ENCODE measurements around the gene BCORL1. TPM values are rescaled to one million over a fixed set of nuclear protein-coding genes. Genes with fewer than 3 reads are reported as not detected.

BCORL1 gene
- total RNA-seq, 6 experiments from 2014 or later = 13.3 to 18.3 (median 14.8) TPM

DNA sequence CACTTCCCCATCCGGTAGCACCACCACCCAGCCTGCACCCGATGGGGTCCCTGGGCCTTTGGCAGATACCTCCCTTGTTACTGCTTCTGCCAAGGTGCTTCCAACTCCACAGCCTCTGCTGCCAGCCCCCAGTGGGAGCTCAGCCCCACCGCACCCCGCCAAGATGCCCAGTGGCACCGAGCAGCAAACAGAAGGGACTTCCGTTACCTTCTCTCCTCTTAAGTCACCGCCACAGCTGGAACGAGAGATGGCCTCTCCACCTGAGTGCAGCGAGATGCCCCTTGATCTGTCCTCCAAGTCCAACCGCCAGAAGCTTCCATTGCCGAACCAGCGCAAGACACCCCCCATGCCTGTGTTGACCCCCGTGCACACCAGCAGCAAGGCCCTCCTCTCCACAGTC lies 31.9 kb downstream of the BCORL1 start:
- Mint-ChIP-seq H3K27me3 (ENCODE audit: insufficient read depth) (no peaks in the 10 kb centered on the region), H3K9me3 (no peaks in the 10 kb centered on the region), H3K4me1 (ENCODE audit: low read depth) (no peaks in the 10 kb centered on the region), H3K36me3 (ENCODE audit: low read depth) (no peaks in the 10 kb centered on the region; the same call in 1 of the 2 replicates), H3K27ac (no peak overlapping the region), H3K4me3 (no peak overlapping the region)
- DNase-seq = no peak
- TF ChIP-seq, protein P1, sequence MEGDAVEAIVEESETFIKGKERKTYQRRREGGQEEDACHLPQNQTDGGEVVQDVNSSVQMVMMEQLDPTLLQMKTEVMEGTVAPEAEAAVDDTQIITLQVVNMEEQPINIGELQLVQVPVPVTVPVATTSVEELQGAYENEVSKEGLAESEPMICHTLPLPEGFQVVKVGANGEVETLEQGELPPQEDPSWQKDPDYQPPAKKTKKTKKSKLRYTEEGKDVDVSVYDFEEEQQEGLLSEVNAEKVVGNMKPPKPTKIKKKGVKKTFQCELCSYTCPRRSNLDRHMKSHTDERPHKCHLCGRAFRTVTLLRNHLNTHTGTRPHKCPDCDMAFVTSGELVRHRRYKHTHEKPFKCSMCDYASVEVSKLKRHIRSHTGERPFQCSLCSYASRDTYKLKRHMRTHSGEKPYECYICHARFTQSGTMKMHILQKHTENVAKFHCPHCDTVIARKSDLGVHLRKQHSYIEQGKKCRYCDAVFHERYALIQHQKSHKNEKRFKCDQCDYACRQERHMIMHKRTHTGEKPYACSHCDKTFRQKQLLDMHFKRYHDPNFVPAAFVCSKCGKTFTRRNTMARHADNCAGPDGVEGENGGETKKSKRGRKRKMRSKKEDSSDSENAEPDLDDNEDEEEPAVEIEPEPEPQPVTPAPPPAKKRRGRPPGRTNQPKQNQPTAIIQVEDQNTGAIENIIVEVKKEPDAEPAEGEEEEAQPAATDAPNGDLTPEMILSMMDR (IDR thresholded peaks at IDR 0.05) = no peak

DNA sequence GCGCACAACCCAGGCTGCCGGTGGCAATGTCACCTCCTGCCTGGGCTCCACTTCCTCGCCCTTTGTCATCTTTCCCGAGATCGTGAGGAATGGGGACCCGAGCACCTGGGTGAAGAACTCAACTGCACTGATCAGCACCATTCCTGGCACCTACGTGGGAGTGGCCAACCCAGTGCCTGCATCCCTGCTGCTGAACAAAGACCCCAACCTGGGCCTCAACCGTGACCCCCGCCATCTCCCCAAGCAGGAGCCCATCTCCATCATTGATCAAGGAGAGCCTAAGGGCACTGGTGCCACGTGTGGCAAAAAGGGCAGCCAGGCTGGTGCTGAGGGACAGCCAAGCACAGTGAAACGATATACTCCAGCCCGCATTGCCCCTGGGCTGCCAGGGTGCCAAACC lies 32.3 kb downstream of the BCORL1 start:
- H3K27ac Mint-ChIP-seq = no peak overlapping the region
- TF ChIP-seq, protein P1 (IDR thresholded peaks at IDR 0.05) = no peak
- DNase-seq = no peak

DNA sequence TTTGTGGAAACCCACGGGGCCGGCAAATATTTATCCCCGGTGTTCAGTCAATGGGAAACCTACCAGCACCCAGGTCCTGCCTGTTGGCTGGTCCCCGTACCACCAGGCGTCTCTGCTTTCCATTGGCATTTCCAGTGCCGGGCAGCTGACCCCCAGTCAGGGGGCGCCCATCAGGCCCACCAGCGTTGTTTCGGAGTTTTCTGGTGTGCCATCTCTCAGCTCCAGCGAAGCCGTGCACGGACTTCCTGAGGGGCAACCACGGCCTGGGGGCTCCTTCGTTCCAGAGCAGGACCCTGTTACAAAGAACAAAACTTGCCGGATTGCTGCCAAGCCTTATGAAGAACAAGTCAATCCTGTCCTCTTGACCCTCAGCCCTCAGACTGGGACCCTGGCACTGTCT lies 32.7 kb downstream of the BCORL1 start:
- no peaks in the 10 kb centered on the region; the same call in 1 of the 2 replicates for H3K36me3 Mint-ChIP-seq (ENCODE audit: low read depth)
- no peak overlapping the region for H3K4me3 Mint-ChIP-seq
- no peaks in the 10 kb centered on the region for H3K4me1 Mint-ChIP-seq (ENCODE audit: low read depth)
- H3K9me3 Mint-ChIP-seq = no peaks in the 10 kb centered on the region
- no peaks in the 10 kb centered on the region for H3K27me3 Mint-ChIP-seq (ENCODE audit: insufficient read depth)
- no peak overlapping the region for H3K27ac Mint-ChIP-seq
- TF ChIP-seq, protein P1 (IDR thresholded peaks at IDR 0.05) = no peak
- no peak for DNase-seq

More for the DNA sequence above, 32.3 kb downstream of the BCORL1 start:
- no peaks in the 10 kb centered on the region for H3K4me1 Mint-ChIP-seq (ENCODE audit: low read depth)
- no peaks in the 10 kb centered on the region for H3K27me3 Mint-ChIP-seq (ENCODE audit: insufficient read depth)
- no peaks in the 10 kb centered on the region for H3K9me3 Mint-ChIP-seq
- H3K36me3 Mint-ChIP-seq (ENCODE audit: low read depth) = no peaks in the 10 kb centered on the region; the same call in 1 of the 2 replicates
- H3K4me3 Mint-ChIP-seq = no peak overlapping the region

DNA sequence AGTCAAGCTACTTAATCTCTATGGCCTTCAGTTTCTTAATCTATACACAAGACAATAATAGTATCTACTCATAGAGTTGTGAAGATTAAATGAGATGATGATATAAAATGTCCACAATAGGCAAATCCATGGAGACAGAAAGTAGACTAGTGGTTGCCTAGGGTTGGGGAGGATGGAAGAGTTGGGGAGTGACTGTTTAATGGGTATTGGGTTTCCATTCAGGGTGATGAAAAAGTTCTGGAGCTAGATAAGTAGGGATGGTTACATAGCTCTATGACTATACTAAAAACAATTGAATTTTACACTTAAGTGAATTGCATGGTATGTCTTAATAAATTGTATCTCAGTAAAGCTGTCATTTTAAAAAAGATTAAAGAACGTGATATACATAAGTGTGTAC lies 35.7 kb downstream of the BCORL1 start:
- H3K9me3 Mint-ChIP-seq = no peaks in the 10 kb centered on the region
- no peak overlapping the region for H3K4me3 Mint-ChIP-seq
- H3K27ac Mint-ChIP-seq = no peak overlapping the region

DNA sequence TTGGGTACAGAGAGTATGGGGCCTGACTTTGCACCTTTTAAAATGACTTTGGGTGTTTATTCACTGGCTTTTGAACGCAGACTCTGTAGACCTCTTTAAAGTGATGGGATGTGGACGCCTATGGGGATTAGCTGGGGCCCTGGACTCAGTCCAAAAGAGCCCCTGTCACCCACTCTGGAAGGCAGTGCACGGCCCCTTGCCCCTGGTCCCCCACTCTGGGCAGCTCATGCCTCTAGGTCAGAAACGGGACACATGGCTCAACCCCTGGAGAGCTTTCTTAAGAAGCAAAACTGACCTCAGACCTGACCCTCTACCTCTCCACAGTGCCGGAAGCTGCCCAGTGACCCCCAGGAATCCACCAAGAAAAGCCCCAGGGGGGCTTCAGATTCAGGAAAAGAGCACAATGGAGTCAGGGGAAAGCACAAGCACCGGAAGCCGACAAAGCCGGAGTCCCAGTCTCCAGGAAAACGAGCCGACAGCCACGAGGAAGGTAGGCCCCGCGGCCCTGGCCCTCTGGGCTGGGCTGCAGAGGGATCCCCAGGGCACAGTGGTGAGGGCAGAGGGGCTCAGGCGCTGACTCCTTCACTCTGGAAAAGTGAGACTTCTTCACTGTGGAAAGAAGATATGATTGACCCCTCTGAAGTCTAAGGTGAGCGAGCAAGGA lies 38.4 kb downstream of the BCORL1 start:
- DNase-seq = no peak
- H3K9me3 Mint-ChIP-seq = no peaks in the 10 kb centered on the region
- TF ChIP-seq, protein P1 (IDR thresholded peaks at IDR 0.05) = no peak
- no peaks in the 10 kb centered on the region for H3K4me1 Mint-ChIP-seq (ENCODE audit: low read depth)
- no peaks in the 10 kb centered on the region for H3K27me3 Mint-ChIP-seq (ENCODE audit: insufficient read depth)
- H3K36me3 Mint-ChIP-seq (ENCODE audit: low read depth) = peaks cover 4% of the 10 kb centered on the region; the same call in 1 of the 2 replicates
- no peak overlapping the region for H3K4me3 Mint-ChIP-seq
- no peak overlapping the region for H3K27ac Mint-ChIP-seq

More for the DNA sequence above, 35.7 kb downstream of the BCORL1 start:
- TF ChIP-seq, protein P1 (IDR thresholded peaks at IDR 0.05) = no peak
- no peaks in the 10 kb centered on the region for H3K4me1 Mint-ChIP-seq (ENCODE audit: low read depth)
- H3K27me3 Mint-ChIP-seq (ENCODE audit: insufficient read depth) = no peaks in the 10 kb centered on the region
- no peaks in the 10 kb centered on the region; the same call in 1 of the 2 replicates for H3K36me3 Mint-ChIP-seq (ENCODE audit: low read depth)
- no peak for DNase-seq
